Effector CD8-positive, alpha-beta T cell (primary cell): ENCODE measurements around the gene ARRB1.
"Not testable (repeated sequence)": the region's sequence is repeated elsewhere in the genome, so short reads cannot be mapped to it uniquely, and the experiment has no call there.

ENCODE experiments used
- DNase-seq: peaks from one replicate; lab custom pipeline; 2025; lab: John Stamatoyannopoulos, UW

Gene ARRB1

GRCh38 chr11:75344186-75344585 lies 7.3 kb downstream of the ARRB1 start:
- no peak for DNase-seq

- no peak for DNase-seq
Observed at GRCh38 chr11:75342966-75343870, 8.2 kb downstream of the ARRB1 start.

GRCh38 chr11:75342231-75342918 lies 9.1 kb downstream of the ARRB1 start:
- no peak for DNase-seq

- DNase-seq, result no peak
Observed at GRCh38 chr11:75341612-75342011, 9.8 kb downstream of the ARRB1 start.

- DNase-seq, result no peak
Observed at GRCh38 chr11:75339685-75340409, 11.6 kb downstream of the ARRB1 start.

- DNase-seq, result no peak
Observed at GRCh38 chr11:75338516-75339208, 12.8 kb downstream of the ARRB1 start.

GRCh38 chr11:75337195-75337654 lies 14.2 kb downstream of the ARRB1 start:
- no peak for DNase-seq

GRCh38 chr11:75334976-75335375 lies 16.5 kb downstream of the ARRB1 start:
- DNase-seq, result no peak

GRCh38 chr11:75334402-75334891 lies 17.0 kb downstream of the ARRB1 start:
- DNase-seq, result no peak

GRCh38 chr11:75333807-75334140 lies 17.7 kb downstream of the ARRB1 start:
- no peak for DNase-seq

- DNase-seq, result no peak
Observed at GRCh38 chr11:75333022-75333806, 18.2 kb downstream of the ARRB1 start.

- not testable (repeated sequence) for DNase-seq
Observed at GRCh38 chr11:75331761-75332160, 19.7 kb downstream of the ARRB1 start.

GRCh38 chr11:75331304-75331703 lies 20.2 kb downstream of the ARRB1 start:
- not testable (repeated sequence) for DNase-seq

GRCh38 chr11:75330886-75331285 lies 20.6 kb downstream of the ARRB1 start:
- not testable (repeated sequence) for DNase-seq

- DNase-seq, result no peak
Observed at GRCh38 chr11:75330291-75330690, 21.2 kb downstream of the ARRB1 start.

- peak; percentile 22 for DNase-seq
Observed at GRCh38 chr11:75328426-75329277, 22.8 kb downstream of the ARRB1 start.

GRCh38 chr11:75326439-75326810 lies 25.0 kb downstream of the ARRB1 start:
- no peak for DNase-seq

- DNase-seq, result no peak
Observed at GRCh38 chr11:75325713-75326438, 25.6 kb downstream of the ARRB1 start.

- no peak for DNase-seq
Observed at GRCh38 chr11:75324740-75325139, 26.7 kb downstream of the ARRB1 start.
